ENCODE data around the gene TICAM2. TPM values are rescaled to one million over a fixed set of nuclear protein-coding genes. Genes with fewer than 3 reads are reported as not detected.

The TICAM2 gene
- total and polyA plus RNA-seq, 2 of the 8 experiments (the other 6 are each of a cell fraction or from before 2014, with no cell fraction given) = 0.02 TPM; not detected in 1

- FAIRE-seq = no peak
- Histone ChIP-seq H3K36me3 (ENCODE audit: control insufficient read depth in 2 of 4, insufficient read depth in 4 of 4, low read length in 3 of 4) (no peaks in the 10 kb centered on the region), H3K27me3 (replicated peaks in 1 of 4; ENCODE audit: control insufficient read depth in 3 of 4, extremely low read depth in 1 of 4, insufficient read depth in 3 of 4, low read length in 3 of 4) (no peaks in the 10 kb centered on the region), H3K23ac (ENCODE audit: insufficient read length) (no peak overlapping the region), H4K8ac (ENCODE audit: extremely low read depth, insufficient read depth, low read length) (no peak overlapping the region), H2BK15ac (ENCODE audit: low read length) (no peak overlapping the region), H3K9me3 (ENCODE audit: insufficient read depth in 2 of 2, low read depth in 1 of 2, low read length in 1 of 2) (no peaks in the 10 kb centered on the region), H3K4me1 (replicated peaks in 1 of 4; ENCODE audit: control insufficient read depth in 3 of 4, insufficient read depth in 4 of 4, low read length in 3 of 4) (no peaks in the 10 kb centered on the region), H2BK20ac (ENCODE audit: low read length) (no peak overlapping the region), H3K79me2 (ENCODE audit: control insufficient read depth in 1 of 2, insufficient read depth in 2 of 2, low read length in 2 of 2) (no peaks in the 10 kb centered on the region), H2AK5ac (ENCODE audit: low read depth, low read length) (no peak overlapping the region), H4K20me1 (replicated peaks in 1 of 2; ENCODE audit: control insufficient read depth in 1 of 2, insufficient read depth in 2 of 2, low read length in 2 of 2) (no peaks in the 10 kb centered on the region), H3K4me2 (ENCODE audit: insufficient read depth in 1 of 2, low read depth in 2 of 2, low read length in 2 of 2) (no peak overlapping the region), H4K91ac (replicated peaks; ENCODE audit: insufficient read length, low read length) (no peak overlapping the region), H3K18ac (ENCODE audit: extremely low read depth, low read length) (no peak overlapping the region), H2BK120ac (replicated peaks; ENCODE audit: low read depth, low read length) (no peak overlapping the region), H3K79me1 (ENCODE audit: low read depth, low read length) (no peaks in the 10 kb centered on the region), H4K5ac (ENCODE audit: insufficient read length, low read depth, low read length) (no peak overlapping the region), H3K4ac (replicated peaks; ENCODE audit: insufficient read length, low read depth, low read length) (no peak overlapping the region), H3K23me2 (ENCODE audit: low read depth, low read length) (no peaks in the 10 kb centered on the region), H3K14ac (ENCODE audit: insufficient read length) (no peak overlapping the region), H3K27ac (ENCODE audit: low read depth, low read length) (no peak overlapping the region), H3K9ac (replicated peaks in 1 of 4; ENCODE audit: extremely low read depth in 1 of 4, low read depth in 3 of 4, low read length in 3 of 4) (no peak overlapping the region), H3K56ac (replicated peaks; ENCODE audit: insufficient read length, low read depth, low read length) (no peak overlapping the region), H2BK5ac (ENCODE audit: low read depth, low read length) (no peak overlapping the region), H3K4me3 (ENCODE audit: extremely low read depth in 1 of 4, insufficient read depth in 2 of 4, low read depth in 3 of 4, low read length in 4 of 4) (no peak overlapping the region), H2AFZ (ENCODE audit: low read length) (no peak overlapping the region), H2BK12ac (ENCODE audit: low read depth, low read length) (no peak overlapping the region)
- no peak for DNase-seq (ENCODE audit: low read depth in 1 of 2, low spot score in 2 of 2)
- WGBS, 2 experiments (ENCODE audit: extremely low coverage in 1 of 2, insufficient coverage in 1 of 2, insufficient read length in 1 of 2, insufficient replicate concordance in 2 of 2, low coverage in 1 of 2, low lambda C conversion rate in 2 of 2, missing lambda C conversion rate in 1 of 2) = 90% methylated on average over 2 of the region's 2 CpGs; no CpG with 5 or more reads in 1 of the 2 experiments
- TF ChIP-seq POLR2AphosphoS5 (IDR thresholded peaks at IDR 0.05; ENCODE audit: low read depth, low read length) (no peak), TAF1 (IDR thresholded peaks at IDR 0.05; ENCODE audit: low read depth, low read length) (no peak), RXRA (IDR thresholded peaks at IDR 0.05; ENCODE audit: insufficient read depth, low read depth, low read length) (no peak), SAP30 (IDR thresholded peaks at IDR 0.05; ENCODE audit: insufficient read depth, insufficient replicate concordance, low read length) (no peak), TBP (IDR thresholded peaks at IDR 0.05; ENCODE audit: low read depth, low read length) (no peak), ATF2 (IDR thresholded peaks at IDR 0.05; ENCODE audit: low read length) (no peak), SRF (IDR thresholded peaks at IDR 0.05; ENCODE audit: low read depth, low read length) (no peak), CBX8 (IDR thresholded peaks at IDR 0.05; ENCODE audit: borderline replicate concordance, low read depth, low read length) (no peak)
- TF ChIP-seq, protein P1, sequence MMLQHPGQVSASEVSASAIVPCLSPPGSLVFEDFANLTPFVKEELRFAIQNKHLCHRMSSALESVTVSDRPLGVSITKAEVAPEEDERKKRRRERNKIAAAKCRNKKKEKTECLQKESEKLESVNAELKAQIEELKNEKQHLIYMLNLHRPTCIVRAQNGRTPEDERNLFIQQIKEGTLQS (IDR thresholded peaks at IDR 0.05; ENCODE audit: insufficient read depth, low read depth, low read length) = no peak
- POLR2A ChIA-PET (ENCODE audit: partially characterized antibody) = no interaction called here
- CTCF ChIA-PET (ENCODE audit: partially characterized antibody) = interaction anchor here (0.6 to 9.4 kb wide), 15 partner anchors 9 to 910 kb away, joined by 3 to 138 read pairs (median 3); no protein-coding TSS in a partner anchor
These were observed 29.1 kb downstream of the TICAM2 start for GRCh38 chr5:115573133-115573532.

Measured in H1 (cell line).